NCI-H1436 treated with DMSO at 0.1 percent for 48 hours (cell line): ENCODE results near the gene ENG.
"Not testable (repeated sequence)": the region's sequence is repeated elsewhere in the genome, so short reads cannot be mapped to it uniquely, and the experiment has no call there.

Experiments
- DNase-seq: peaks from one replicate; lab custom pipeline; 2025; lab: John Stamatoyannopoulos, UW

Gene ENG

DNA sequence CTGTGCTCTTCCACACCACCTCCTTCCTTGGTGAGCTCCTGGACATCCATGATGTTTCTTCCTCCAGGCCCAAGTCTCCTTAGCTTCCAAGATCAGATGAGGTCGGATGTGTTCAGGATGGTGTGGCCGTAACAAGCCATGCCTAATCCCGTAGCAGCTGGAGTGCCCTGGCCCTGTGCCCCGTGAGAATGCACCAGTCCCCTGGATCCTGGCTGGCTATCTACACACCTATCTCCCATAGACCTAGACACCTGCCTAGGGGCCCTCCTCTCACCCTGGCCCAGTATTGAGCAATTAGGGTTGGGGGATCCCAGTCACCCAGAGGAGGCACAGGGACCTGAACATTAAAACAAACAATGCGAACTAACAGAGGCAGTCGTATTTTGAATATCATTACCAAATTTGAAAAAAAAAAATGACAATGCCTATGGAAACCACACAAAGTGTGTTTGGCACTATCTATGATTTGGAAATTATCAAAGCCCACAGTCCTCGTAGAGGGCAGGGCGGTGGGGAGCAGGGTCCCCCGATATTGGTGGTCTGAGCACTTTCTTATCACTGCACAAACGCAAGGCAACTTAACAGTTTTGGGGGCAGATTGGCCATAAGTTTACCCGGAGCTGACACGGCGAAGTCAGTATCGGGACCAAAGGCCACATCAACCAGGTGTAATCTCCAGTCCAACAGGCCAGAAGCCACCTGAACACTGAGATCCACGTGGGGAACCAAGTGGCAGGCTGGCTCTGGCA lies 13.2 kb downstream of the ENG start:
- no peak for DNase-seq

DNA sequence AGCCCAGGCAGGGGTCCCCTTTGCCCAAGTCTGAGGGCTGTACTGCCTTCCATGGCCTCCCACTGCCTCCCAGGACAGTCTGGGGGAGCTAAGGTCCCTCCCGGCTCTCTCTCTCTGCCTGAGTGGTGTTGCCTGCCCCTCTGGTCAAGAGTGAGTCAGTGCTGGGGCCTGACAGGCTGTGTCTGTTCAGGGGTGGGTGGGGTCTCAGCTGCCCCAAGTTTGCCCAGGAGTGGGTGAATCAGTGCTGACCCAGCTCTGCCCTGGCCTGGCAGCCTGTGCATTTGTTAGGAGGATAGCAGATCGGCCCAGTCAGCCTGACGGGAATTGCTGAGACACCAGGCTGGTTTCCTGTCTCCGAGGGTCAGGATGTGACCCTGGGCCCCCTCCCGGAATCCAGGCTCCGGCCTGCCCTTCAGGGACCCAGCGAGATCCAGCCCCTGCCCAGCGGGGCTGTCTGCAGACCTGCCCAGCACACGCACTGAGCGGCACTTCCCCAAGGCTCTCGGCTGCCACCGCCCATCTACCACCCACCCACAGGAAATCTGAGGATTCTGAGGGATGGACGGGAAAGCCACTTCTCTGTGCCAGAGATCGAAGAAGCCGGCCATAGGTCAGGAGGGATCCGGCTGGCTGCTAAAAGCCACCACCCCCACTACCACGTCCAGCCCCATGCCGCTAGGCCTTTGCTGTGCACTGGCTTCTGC lies 15.9 kb downstream of the ENG start:
- no peak for DNase-seq

DNA sequence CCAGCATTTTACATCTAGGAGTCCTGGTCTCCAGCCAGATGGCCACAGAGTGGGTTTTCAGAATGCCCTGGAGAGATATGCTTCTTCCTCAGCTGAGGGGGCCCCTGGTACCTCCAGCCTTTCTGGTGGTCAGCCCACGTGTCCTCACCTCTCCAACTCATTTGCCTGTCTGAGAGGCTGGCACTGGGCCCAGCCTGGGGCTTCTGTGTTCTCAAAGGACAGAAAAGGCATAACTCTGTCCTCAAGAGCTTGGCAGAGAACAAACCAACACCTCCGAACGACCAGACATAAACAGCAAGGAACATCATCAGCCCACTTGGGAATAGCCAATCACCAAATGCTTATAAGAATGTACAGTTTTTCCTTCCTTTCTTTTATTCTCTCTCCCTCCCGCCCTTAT lies 17.1 kb downstream of the ENG start:
- DNase-seq: no peak

DNA sequence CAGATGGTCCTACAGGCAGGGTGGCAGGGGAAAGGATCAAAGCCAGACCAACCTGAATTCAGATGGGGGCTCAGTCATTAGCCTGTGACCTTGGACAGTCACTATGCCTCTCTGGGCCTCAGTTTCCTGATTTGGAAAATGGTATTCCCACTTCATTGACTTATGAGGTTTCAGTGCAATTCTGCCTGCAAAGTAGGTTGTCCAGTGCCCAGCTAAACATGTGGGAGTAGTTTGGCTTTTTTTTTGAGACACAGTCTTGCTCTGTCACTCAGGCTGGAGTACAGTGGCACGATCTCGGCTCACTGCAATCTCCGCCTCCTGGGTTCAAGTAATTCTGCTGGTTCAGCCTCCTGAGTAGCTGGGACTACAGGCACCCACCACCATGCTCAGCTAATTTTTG lies 17.9 kb downstream of the ENG start:
- DNase-seq: not testable (repeated sequence)

DNA sequence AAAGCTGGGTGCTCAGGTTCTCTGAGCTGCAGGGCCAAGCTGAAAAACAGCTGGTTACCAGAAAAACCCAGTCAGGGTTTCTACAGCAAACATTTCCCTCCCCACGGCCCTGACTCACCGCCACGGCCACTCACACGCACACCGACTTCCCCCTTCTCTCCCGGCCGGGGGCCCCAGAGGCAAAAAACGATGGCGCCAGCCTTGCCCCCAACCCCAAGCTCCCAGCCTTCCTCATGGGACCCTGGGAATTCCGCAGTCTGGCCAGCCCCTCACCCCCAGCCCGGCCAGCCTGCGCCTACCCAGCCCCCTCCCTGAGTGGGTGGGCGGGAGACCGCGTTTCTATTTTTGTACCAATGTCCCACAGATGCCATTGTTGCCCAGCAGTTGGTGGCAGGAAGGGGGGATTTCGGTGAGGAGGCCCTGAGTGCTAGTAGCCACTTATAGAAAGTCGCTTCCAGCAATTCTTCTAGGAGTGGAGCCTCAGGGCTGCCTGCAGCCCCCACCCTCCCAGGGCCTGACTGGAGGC lies 18.4 kb downstream of the ENG start:
- no peak for DNase-seq

DNA sequence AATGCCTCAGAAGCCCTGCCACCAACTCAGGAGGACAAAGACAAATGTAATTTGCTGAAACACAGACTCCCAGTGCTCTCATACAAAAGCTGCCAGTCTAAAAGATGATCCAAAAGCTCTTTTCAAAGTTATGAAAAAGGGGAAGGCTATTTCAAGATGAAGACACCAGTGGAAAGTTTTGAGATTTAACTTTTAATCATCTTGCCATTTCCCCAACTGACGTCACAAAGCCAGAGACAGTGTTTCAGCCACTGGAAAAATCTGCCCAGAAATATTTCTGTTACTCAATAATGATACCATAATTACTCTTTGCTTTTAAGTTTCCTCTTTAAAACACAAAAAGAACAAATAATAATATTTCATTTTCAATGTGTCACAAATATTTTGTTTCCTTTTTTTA lies 20.9 kb downstream of the ENG start:
- no peak for DNase-seq

DNA sequence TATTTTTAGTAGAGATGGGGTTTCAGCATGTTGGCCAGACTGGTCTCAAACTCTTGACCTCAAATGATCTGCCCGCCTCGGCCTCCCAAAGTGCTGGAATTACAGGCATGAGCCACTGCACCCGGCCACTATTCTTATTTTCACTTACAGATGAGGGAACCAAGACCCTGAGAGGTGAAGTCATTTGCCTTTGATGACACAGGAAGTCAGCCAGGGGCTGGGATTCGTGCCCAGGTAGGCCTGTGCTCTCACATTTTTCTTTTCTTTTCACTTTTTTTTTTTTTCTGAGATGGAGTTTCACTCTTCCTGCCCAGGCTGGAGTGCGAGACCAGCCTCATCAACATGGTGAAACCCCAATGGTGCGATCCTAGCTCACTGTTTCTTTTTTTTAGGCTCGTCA lies 22.2 kb downstream of the ENG start:
- no peak for DNase-seq

DNA sequence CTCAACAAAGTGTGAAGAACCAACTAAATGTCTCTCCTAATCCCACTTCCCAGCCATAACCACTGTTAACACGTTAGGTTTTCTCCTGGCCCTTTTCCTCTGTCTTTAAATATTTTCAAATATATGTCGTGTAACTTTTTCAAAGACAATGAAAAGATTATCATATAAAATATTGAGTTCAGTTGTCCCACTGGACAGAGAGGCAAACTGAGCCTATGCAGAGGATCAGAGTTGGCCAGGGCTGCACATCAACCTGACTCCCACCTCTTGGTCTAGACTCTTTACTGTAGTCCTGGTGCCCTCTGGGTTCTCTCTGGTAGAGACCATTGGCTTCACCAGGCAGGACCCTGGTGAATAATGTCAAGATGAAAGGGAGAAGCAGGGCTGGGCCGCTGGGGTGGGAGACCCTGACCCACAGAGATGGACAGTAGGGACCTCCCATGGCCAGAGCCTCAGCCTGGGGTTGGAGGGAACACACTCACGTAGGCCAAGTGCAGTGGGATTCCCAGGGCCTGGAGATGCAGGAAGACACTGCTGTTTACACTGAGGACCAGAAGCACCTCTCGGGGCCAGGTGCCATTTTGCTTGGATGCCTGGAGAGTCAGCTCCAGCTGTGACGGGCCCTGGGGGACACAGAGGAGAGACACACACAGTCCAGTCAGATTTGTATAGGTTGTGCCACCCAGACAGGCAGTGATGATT lies 25.1 kb downstream of the ENG start:
- no peak for DNase-seq

DNA sequence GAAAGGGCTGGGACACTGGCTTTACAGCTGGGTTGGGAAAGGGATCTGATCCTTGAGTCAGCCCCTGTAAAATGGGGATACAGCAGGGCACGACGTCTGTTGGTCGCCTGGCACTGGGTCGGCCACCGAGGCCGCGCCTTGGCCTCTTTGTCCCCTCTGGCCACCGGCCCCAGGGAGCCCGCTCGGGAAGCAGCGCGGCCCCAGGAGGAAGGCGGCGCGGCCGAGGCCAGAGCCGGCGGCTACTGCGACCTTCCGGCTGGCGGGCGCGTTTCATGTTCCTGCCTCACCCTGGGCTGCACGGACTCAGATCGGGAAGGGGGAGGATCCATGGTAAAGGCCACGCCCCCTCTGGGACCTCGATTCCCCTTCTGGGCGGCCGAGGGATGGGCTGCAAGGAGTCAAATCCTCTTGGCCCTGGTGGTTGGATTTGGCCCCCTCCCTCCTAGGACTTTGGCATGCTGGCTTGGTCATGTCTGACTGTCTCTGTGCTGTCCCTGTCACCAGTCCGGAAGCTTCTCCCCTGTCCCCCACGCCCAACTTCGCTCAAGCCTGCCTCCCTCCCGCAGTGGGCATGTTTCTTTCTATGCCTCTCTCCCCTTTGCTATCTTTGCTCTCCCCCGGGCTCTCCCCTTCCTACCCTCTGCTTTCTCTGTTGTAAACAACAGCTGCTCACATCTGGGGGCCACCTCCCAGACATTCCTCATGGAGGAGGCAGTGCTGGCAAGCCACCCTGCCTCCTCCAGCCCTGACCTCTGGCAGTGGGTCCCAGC lies 26.0 kb downstream of the ENG start:
- no peak for DNase-seq

DNA sequence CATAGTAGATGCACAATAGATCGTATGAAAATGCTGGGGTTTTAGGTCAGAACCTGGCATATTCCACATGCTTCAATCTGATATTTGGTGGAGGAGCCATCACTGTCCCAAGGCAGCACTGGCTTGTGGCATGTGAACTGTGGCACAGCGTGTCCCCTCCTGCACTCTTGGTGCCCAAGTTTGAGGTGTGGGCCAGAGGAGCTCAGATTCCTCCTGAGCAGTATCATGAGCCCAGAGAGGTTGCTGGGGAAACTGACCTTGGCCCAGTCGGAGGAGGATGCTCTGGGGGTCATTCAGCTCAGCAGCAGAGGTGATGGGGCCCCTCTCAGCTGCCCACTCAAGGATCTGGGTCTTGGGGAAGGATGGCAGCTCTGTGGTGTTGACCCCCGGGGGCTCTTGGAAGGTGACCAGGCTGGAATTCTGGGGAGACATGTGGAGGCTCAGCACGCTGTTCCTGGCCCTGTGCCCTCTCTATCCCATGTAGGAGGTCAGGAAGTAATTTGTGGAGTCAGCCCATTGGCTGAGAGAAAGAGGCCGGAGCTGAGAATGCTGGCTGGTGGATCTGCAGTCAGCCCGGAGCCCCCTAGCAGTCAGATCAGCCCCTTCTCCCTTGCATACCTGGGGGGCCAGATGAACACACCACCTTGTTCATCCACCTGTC lies 28.1 kb downstream of the ENG start:
- no peak for DNase-seq

DNA sequence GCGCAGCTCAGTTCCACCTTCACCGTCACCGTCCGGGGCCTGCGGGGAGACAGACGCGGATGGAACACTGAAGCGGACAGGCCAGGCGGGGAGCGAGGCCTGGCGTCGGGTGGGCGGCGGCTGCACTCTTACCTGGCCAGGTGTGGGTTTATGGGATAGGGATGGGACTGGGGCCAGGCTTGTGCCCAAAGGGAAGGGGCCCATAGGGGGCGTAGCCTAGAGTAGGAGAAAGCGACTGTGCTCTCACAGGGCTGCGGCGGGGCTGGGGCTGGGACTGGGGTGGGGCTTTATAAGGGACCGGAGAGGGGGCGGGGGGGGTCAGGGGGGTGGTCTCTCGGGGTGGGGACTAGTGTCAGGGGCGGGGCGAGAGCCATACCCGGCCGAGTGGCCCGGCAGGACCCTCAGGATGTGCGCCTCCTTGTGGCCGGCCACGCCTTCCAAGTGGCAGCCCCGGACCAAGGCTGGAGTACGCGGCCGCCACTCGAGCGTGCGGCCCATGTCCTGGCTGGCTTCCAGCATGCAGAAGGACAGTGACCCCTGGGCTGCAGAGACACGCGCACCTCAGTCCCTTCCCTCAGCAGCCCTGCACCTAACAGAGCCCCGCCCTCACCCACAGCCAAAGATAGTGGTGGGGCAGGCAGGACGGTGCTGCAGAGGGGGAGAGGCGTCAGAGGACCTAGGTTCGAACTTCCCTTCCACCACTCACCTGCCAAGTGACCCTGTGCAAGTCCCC lies 29.0 kb downstream of the ENG start:
- DNase-seq: no peak

DNA sequence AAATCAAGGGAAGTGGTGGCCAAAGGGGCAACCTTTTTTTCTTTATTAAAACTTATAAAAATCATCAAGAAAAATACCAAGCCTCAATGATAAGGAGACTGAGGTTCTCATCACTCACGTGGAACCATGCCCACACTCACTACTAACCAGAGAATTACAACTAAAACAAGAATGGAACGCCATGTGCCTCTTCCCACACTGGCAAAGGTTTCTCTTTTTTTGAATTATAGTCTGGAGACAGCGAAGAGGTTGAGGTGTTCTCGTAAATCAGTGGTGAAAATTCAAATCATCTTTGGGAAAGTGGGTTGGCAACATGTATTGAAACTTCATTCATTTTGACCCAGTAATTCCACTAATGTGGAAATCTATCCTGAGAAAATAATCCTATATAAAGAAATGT lies 32.4 kb downstream of the ENG start:
- no peak for DNase-seq

DNA sequence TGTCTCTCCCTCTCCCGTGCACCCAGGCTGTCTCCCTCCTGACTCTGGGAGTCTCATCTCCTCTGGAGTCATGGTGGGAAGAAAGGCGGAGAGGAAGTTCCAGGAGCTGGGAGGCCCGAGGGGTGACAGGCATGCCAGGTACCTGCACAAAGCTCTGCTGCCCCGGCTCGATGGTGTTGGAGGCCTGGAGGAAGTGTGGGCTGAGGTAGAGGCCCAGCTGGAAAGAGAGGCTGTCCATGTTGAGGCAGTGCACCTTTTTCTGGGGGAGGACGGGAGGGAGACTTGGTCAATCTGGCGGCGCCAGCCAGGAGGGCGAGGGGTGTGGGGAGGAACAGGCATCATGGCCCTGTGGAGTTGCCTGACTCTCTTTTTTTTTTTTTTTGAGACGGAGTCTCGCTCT lies 35.9 kb downstream of the ENG start:
- no peak for DNase-seq

DNA sequence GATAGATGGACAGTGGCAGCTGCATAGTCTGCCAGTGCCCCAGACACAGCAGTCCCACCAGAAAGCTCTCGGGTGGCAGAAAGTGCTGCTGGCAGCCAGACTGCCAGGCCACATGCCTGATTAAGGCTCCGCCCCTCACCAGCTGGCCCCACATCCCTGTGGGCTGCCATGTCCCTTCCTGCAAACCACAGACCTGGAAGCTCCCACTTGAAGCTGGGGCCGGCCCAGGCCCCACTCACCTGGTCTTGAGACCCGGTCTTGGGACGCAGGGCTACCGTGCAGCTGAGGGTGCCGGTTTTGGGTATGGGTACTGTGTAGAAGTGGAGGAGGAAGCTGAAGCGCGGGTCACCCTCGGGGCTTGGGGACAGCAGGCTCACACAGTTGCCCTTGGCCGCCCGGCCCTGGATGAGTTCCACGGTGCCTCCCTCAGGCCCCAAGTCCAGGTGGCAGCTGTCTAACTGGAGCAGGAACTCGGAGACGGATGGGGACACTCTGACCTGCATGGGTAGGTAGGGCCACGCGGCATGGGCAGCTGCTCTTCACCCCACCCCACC lies 36.5 kb downstream of the ENG start:
- no peak for DNase-seq

DNA sequence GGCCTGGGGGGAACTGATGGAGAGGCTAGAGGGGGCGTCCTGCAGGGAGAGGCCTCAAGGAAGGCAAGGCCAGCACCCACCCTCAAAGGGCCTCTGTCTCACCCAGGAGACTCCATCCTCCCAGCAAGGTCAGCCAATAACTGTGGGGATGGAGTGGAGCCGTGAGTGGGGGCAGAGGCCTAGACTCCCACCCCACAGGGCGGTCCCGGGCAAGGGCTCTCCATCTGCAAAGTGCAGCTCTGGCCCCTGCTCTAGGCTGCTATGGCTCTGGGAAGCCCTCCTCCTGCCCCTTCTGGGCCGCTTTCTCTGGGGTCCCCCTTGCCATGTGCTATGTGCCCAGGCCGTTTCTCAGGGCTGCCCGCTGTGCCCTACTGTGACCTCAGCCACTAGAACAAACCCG lies 37.7 kb downstream of the ENG start:
- no peak for DNase-seq

DNA sequence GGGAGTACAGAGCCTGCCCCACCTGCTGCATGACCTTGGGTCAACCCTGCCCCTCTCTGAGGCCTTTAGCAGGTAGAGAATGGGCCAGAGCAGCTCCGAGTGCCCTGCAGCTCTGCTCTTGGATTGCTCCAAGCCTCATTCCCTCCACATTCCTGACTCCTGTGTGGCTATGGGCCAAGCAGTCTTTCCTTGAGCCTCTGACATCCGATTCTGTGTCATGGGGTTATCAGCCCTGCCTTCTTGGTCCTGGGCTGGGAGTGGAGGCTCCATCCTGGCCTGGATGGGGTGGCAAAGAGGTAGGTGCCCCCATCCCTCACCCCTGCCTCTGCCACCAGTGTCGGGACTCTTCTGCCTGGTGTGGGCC lies 38.1 kb downstream of the ENG start:
- no peak for DNase-seq

DNA sequence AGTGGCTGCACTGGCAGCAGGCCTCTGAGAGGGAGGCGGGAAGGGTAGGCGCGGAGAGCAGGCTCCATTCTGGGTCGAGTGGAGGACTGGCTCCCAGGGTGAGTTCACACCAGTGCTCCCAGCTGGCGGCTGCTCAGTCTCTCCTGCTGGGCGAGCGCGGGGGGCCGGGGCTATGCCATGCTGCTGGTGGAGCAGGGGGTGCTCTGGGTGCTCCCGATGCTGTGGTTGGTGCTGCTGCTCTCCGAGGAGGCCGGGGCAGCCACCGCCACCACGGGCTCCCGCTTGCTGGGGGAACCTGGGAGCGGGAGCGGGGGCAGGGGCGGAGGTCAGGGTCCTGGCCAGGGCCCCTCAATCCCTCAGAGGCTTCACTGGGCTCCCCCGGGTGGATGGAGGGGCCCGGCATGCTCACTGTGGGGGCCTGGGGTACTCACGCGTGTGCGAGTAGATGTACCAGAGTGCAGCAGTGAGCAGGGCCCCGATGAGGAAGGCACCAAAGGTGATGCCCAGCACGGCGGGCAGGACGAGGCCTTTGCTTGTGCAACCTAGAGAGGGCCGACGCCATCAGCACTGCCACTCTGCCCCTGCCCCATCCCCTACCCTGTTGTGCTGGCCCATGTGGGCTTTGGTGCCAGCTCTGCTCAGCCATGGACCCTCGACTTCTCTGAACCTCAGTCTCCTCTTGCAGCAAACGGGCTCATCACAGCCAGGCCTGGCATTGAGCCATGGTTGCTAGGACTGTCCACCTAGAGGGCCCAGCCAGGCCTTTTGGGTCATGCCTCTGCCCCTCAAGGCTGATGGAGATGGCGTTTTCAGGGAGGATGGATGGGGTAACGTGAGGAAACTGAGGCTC lies 38.7 kb downstream of the ENG start:
- DNase-seq: no peak

DNA sequence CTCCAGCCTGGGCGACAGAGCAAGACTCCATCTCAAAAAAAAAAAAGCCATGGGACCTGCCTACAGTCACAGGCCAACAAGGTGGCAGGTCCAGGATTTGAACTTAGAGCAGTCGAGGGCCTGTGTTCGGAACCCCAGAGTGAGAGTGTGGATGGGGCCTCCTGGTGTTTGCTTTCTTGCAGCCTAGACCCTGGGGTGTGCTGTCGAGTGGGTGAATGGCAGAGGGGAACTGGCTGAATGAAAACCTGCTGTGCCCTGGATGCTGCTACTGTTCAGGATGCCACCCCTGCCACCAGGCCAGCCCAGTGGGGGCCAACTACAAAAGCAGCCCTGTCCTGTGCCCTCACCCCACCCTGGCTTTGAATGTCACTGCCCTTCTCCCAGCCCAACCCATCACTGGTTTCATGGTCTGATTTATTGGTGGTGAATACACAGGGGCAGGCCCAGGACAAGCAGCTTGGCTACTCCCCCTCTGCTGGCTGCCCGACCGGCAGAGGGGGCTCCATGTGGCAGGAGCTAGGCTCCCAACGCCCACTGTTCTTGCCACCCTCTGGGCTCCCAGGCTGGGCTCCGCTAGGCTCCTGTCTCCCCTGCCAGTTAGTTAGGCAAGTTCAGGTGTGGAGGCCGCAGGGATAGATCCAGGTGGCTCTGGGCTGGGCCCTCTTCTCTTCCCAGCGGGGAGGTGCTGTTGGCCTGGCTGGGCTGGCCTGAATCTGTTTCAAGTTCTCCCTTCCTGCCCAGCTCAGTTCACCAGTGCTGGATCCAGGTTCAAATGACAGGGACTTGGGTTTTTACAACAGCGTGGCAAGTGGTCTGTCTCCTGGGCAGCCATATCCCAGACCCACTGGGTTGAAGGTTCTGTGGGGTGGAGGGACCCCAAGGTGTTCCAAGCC lies 39.6 kb downstream of the ENG start:
- no peak for DNase-seq
